ENCODE results near the gene LRRC45. TPM values are rescaled to one million over a fixed set of nuclear protein-coding genes. Genes with fewer than 3 reads are reported as not detected.
"Not testable (repeated sequence)": the region's sequence is repeated elsewhere in the genome, so short reads cannot be mapped to it uniquely, and the experiment has no call there.

The LRRC45 gene
- total and polyA plus RNA-seq, 12 donors: 1.2 to 24.5 (median 12.6) TPM

DNA sequence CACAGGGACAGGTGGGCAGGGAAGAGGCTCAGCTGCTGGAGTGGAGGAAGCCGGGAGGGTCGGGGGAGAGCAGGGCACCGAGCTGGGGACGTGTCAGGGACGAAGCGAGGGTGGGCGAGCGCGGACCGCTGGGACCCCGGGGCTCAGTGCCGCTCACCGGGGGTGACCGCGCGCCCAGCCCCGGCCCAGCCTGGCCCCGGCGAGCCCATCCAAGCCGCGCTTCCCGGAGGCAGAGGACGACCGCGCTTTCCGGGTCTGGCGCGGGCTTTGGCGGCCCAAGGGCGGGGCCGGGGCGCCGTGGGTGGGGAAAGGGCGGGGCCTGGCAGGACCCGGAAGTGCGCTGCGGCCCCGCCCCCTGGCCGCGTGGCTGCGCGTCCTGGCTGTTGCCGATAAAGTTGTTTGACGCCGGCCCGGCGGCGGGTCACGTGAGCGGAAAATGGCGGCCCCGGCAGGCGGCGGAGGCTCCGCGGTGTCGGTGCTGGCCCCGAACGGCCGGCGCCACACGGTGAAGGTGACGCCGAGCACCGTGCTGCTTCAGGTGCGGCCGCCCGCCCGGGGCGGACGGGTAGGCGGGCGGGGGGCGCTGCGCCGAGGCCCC, 45.8 kb upstream of the LRRC45 start, which contains the start of gene ASPSCR1:
ASPSCR1 (plus strand) TSS at position 419 of the 598 bp plus-strand sequence; CDS start at position 437, 18 bp downstream.
- WGBS, 4 donors: 0 to 1% (median 0%) methylated on average over 9 to 76 of the region's 76 CpGs
- TF ChIP-seq, protein P1, sequence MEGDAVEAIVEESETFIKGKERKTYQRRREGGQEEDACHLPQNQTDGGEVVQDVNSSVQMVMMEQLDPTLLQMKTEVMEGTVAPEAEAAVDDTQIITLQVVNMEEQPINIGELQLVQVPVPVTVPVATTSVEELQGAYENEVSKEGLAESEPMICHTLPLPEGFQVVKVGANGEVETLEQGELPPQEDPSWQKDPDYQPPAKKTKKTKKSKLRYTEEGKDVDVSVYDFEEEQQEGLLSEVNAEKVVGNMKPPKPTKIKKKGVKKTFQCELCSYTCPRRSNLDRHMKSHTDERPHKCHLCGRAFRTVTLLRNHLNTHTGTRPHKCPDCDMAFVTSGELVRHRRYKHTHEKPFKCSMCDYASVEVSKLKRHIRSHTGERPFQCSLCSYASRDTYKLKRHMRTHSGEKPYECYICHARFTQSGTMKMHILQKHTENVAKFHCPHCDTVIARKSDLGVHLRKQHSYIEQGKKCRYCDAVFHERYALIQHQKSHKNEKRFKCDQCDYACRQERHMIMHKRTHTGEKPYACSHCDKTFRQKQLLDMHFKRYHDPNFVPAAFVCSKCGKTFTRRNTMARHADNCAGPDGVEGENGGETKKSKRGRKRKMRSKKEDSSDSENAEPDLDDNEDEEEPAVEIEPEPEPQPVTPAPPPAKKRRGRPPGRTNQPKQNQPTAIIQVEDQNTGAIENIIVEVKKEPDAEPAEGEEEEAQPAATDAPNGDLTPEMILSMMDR (IDR thresholded peaks at IDR 0.05): no peak
- peak; percentile 58 to 75 for TF ChIP-seq POLR2A (IDR thresholded peaks at IDR 0.05)
- peak within 1 kb of the TSS; percentile 29 to 99 (median 86) for H3K4me3 ChIP-seq
- intact Hi-C loops (cut with DNase I): no loop called here
- H3K27me3 ChIP-seq: no peaks in the 10 kb centered on the region
- peak; percentile 90 to 94 (median 93) for DNase-seq
- H3K9me3 ChIP-seq (replicated peaks in 1 of 3): no peaks in the 10 kb centered on the region
- peaks cover 5 to 17% of the 10 kb centered on the region in 2 donors for H3K4me1 ChIP-seq (replicated peaks in 1 of 2)
- peak within 1 kb of the TSS; percentile 31 to 97 (median 86) for H3K27ac ChIP-seq
- H3K36me3 ChIP-seq (replicated peaks in 1 of 2): no peaks in the 10 kb centered on the region

DNA sequence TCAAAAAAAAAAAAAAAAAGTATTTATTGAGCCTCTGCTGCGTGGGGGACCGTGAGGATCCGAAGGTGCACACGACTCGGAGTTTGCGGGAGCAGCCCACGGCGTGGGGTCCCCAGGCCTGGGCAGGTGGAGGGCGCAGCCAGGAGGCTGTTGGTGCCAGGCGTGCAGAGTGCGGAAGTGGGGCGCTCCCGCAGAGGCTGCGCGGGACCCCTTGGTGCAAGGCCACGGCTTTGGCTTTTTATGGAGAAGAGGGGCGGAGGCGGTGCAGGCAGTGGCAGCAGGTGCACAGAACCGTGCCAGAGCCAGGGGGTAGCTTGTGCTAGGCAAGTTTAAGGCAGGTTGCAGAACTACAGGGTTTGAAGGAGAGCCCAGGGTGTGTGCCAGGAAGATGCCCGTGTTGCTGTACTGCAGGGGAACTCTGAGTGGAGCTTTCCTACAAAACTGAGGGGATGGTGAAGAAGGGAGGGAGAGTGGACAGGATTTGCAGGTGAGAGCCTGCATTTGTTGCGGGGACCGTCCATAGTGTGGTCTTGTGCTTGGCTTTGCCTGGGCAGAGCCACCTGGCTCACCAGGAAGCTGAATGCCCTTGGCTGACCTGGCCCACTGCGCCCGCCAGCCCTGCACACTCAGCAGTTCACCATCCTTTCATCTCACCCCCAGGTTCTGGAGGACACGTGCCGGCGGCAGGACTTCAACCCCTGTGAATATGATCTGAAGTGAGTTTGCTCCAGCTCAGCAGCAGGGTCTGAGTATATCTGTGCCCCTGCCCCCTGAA, 44.4 kb upstream of the LRRC45 start:
- no peaks in the 10 kb centered on the region for H3K36me3 ChIP-seq (replicated peaks in 1 of 2)
- intact Hi-C loops (cut with DNase I): no loop called here
- H3K27me3 ChIP-seq: no peaks in the 10 kb centered on the region
- no peak overlapping the region for H3K27ac ChIP-seq
- WGBS, 4 donors: 80 to 90% (median 88%) methylated on average over 22 to 27 of the region's 27 CpGs
- DNase-seq: no peak
- H3K4me3 ChIP-seq: peak overlapping the region in 1 of 4 donors; percentile 99
- peaks cover 5 to 17% of the 10 kb centered on the region in 2 donors for H3K4me1 ChIP-seq (replicated peaks in 1 of 2)
- H3K9me3 ChIP-seq (replicated peaks in 1 of 3): no peaks in the 10 kb centered on the region
- TF ChIP-seq, protein P1 (IDR thresholded peaks at IDR 0.05): no peak
- no peak for TF ChIP-seq POLR2A (IDR thresholded peaks at IDR 0.05)

DNA sequence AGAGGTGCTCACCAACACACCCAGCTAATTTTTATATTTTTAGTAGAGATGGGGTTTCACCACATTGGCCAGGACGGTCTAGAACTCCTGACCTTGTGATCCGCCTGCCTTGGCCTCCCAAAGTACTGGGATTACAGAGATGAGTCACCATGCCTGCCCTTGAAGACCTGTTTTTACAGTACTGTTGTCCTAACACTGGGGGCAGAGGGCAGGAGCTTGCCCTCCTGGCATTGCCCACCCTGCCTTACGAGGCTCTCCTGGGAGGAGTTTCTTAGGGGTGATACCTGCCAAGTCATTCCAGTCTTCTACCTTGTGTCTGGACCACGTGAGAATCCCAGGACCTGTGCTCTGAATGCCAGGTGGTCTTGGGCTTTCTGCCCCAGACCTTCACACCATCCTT, 43.0 kb upstream of the LRRC45 start:
- H3K27ac ChIP-seq: no peak overlapping the region
- no peaks in the 10 kb centered on the region for H3K27me3 ChIP-seq
- peaks cover 5 to 17% of the 10 kb centered on the region in 2 donors for H3K4me1 ChIP-seq (replicated peaks in 1 of 2)
- 43 to 89% (median 63%) methylated on average over 4 of the region's 4 CpGs for WGBS, 4 donors
- TF ChIP-seq, protein P1 (IDR thresholded peaks at IDR 0.05): no peak
- no peak for TF ChIP-seq POLR2A (IDR thresholded peaks at IDR 0.05)
- no peak overlapping the region for H3K4me3 ChIP-seq
- H3K36me3 ChIP-seq (replicated peaks in 1 of 2): peaks cover 0 to 10% of the 10 kb centered on the region in 2 donors
- H3K9me3 ChIP-seq (replicated peaks in 1 of 3): no peaks in the 10 kb centered on the region
- intact Hi-C loops (cut with DNase I): no loop called here
- DNase-seq: no peak

DNA sequence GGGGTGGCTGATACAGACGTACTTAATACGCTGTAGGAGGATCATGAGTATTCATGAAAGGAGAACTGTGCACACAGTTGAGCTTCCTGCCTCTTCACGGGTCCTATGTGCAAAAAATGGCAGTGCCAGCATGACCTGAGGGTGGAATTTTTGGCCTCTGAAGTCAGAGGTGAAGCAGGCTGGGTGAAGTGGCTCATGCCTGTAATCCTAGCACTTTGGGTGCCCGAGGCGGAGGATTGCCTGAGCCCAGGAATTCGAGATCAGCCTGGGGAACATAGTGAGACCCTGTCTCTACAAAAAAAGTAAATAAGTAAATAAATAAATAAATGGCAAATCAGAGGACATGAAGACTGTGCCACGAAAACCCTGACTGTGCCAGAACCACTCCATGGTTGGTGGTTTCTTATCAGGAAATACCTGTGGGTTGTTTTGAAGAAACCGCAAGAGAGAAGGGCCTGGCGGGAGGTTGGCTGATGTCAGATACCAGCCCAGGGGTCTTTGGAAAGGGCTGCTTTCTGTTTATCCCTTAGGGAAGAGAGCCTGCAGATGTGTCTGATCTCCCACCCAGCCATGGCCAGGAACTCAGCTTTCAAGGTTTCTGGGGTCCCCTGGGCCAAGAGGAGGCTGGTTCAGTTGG, 42.3 kb upstream of the LRRC45 start:
- 84 to 93% (median 87%) methylated on average over 9 of the region's 9 CpGs for whole genome bisulfite sequencing, 4 donors
- Histone ChIP-seq H3K4me3 (no peak overlapping the region), H3K27ac (no peak overlapping the region), H3K9me3 (replicated peaks in 1 of 3) (no peaks in the 10 kb centered on the region), H3K4me1 (replicated peaks in 1 of 2) (peaks cover 5 to 17% of the 10 kb centered on the region in 2 donors), H3K36me3 (replicated peaks in 1 of 2) (peaks cover 0 to 17% of the 10 kb centered on the region in 2 donors), H3K27me3 (no peaks in the 10 kb centered on the region)
- DNase-seq: no peak
- TF ChIP-seq, protein P1 (IDR thresholded peaks at IDR 0.05): no peak
- no peak for TF ChIP-seq POLR2A (IDR thresholded peaks at IDR 0.05)
- intact Hi-C loops (cut with DNase I): no loop called here

DNA sequence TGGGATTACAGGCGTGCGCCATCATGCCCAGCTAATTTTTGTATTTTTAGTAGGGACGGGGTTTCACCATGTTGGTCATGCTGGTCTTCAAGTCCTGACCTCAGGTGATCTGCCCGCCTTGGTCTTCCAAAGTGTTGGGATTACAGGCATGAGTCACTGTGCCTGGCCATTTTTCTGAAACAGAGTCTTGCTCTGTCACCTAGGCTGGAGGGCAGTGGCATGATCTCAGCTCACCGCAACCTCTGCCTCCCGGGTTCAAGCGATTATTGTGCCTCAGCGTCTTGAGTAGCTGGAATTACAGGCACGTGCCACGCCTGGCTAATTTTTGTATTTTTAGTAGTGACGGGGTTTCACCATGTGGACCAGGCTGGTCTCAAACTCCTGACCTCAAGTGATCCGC, 41.6 kb upstream of the LRRC45 start:
- H3K9me3 ChIP-seq (replicated peaks in 1 of 3); H3K27ac ChIP-seq; H3K4me3 ChIP-seq; H3K27me3 ChIP-seq; DNase-seq; intact Hi-C loops (cut with DNase I): not testable (repeated sequence)
- peaks cover 5 to 14% of the 10 kb centered on the region in 2 donors for H3K4me1 ChIP-seq (replicated peaks in 1 of 2)
- WGBS, 4 donors: 95 to 97% (median 96%) methylated on average over 10 to 12 of the region's 12 CpGs
- peaks cover 0 to 24% of the 10 kb centered on the region in 2 donors for H3K36me3 ChIP-seq (replicated peaks in 1 of 2)

Measured in adrenal gland (tissue), 12 donors.